AG04450 (cell line): ENCODE data around the gene HYDIN. TPM values are rescaled to one million over a fixed set of nuclear protein-coding genes. Genes with fewer than 3 reads are reported as not detected.

Experiments used
- CTCF ChIA-PET: fragments of 300-600, 350-600 bp; formaldehyde crosslinking; extraction: SDS; loops from one replicate; lab custom pipeline; 2022; ENCODE audit warnings: antibody characterized with exemption, inconsistent platforms; lab: Charles Lee
- POLR2A ChIA-PET: fragments of 350-600 bp; formaldehyde crosslinking; extraction: SDS; loops from one replicate; lab custom pipeline; 2021; ENCODE audit warnings: antibody characterized with exemption, inconsistent platforms; lab: Yijun Ruan, JAX
- DNase-seq: peaks from one replicate; pipeline ENCODE4 v3.0.0-alpha.2; 2011; ENCODE audit warnings: low read depth, low spot score
- H3K27ac ChIP-seq: one replicate; pipeline ENCODE4 v1.5.1; 2012; ENCODE audit warnings: low read depth, low read length, control low read depth
- H3K27me3 ChIP-seq: one replicate; pipeline ENCODE4 v1.6.0; 2012; ENCODE audit warnings: low read length; ENCODE audit not compliant: control insufficient read depth, insufficient read depth
- H3K4me3 ChIP-seq: 2 replicates; pipeline ENCODE4 v1.5.1; 2011; ENCODE audit warnings: mild to moderate bottlenecking, low read depth, low read length, control low read depth
- H3K9me3 ChIP-seq: 2 replicates; pipeline ENCODE4 v1.5.1; 2012; ENCODE audit warnings: low read length; ENCODE audit not compliant: control insufficient read depth, insufficient read depth
- CTCF ChIP-seq: IDR thresholded peaks from 2 replicates; pipeline ENCODE4 v1.5.1; 2011; ENCODE audit warnings: low read depth, low read length, control low read depth, inconsistent platforms
- polyA plus RNA-seq: library from polyadenylated mRNA; depleted of rRNA; stranded (reverse); fragments of >200 nt; gene quantifications from 2 replicates; pipeline ENCODE4 v1.2.3, GENCODE V29; 2011

Gene HYDIN
- polyA plus RNA-seq, 1 experiment: 0.95 TPM

GRCh38 chr16:70809392-70810060 lies 421.0 kb downstream of the HYDIN start:
- ChIA-PET CTCF (interaction anchor here (0.5 kb wide), 1 partner anchor 223 kb away, joined by 4 read pairs; no protein-coding TSS in a partner anchor), POLR2A (no interaction called here)
- no peaks in the 10 kb centered on the region for H3K9me3 ChIP-seq
- DNase-seq: no peak
- H3K27ac ChIP-seq: no peak overlapping the region
- no peak for TF ChIP-seq CTCF
- no peak overlapping the region for H3K4me3 ChIP-seq
- no peaks in the 10 kb centered on the region for H3K27me3 ChIP-seq

- peak; percentile 37 for TF ChIP-seq CTCF
- ChIA-PET CTCF (no interaction called here), POLR2A (no interaction called here)
Observed at GRCh38 chr16:70808371-70808770, 422.2 kb downstream of the HYDIN start.

GRCh38 chr16:70805787-70806186 lies 424.7 kb downstream of the HYDIN start:
- no peak for TF ChIP-seq CTCF
- ChIA-PET CTCF (no interaction called here), POLR2A (no interaction called here)
- Histone ChIP-seq H3K27me3 (no peaks in the 10 kb centered on the region), H3K4me3 (no peak overlapping the region), H3K9me3 (peaks cover 3% of the 10 kb centered on the region; the same call in 1 of the 2 replicates), H3K27ac (no peak overlapping the region)
- peak; percentile 38 for DNase-seq

More at GRCh38 chr16:70808371-70808770, 422.2 kb downstream of the HYDIN start:
- DNase-seq: no peak
- no peaks in the 10 kb centered on the region for H3K27me3 ChIP-seq
- H3K27ac ChIP-seq: no peak overlapping the region
- H3K9me3 ChIP-seq: peaks cover 3% of the 10 kb centered on the region; the same call in 1 of the 2 replicates
- no peak overlapping the region for H3K4me3 ChIP-seq

GRCh38 chr16:70805380-70805779 lies 425.1 kb downstream of the HYDIN start:
- peak overlapping the region; percentile 94 for H3K27ac ChIP-seq
- H3K27me3 ChIP-seq: no peaks in the 10 kb centered on the region
- no peak overlapping the region for H3K4me3 ChIP-seq
- peaks cover 3% of the 10 kb centered on the region; the same call in 1 of the 2 replicates for H3K9me3 ChIP-seq
- no peak for DNase-seq
- POLR2A ChIA-PET: no interaction called here
- no peak for TF ChIP-seq CTCF
- CTCF ChIA-PET: no interaction called here

GRCh38 chr16:70804734-70805169 lies 425.8 kb downstream of the HYDIN start:
- ChIA-PET CTCF (interaction anchor here (1.4 kb wide), 1 partner anchor 507 kb away, joined by 5 read pairs; no protein-coding TSS in a partner anchor), POLR2A (no interaction called here)
- TF ChIP-seq CTCF: no peak
- Histone ChIP-seq H3K27ac (peak overlapping the region; percentile 94), H3K4me3 (peak overlapping the region; percentile 29; the same call in 1 of the 2 replicates), H3K9me3 (peaks cover 3% of the 10 kb centered on the region; the same call in 1 of the 2 replicates), H3K27me3 (no peaks in the 10 kb centered on the region)
- DNase-seq: no peak
